ENCODE data around the gene BECN2. TPM values are rescaled to one million over a fixed set of nuclear protein-coding genes. Genes with fewer than 3 reads are reported as not detected.
"Not testable (repeated sequence)": the region's sequence is repeated elsewhere in the genome, so short reads cannot be mapped to it uniquely, and the experiment has no call there.

The BECN2 gene
- total and polyA plus RNA-seq, 2 donors: not detected

- no peak for DNase-seq (ENCODE audit: extremely low spot score)
- H3K4me3 ChIP-seq (ENCODE audit: low read depth, low read length): no peak overlapping the region
- H3K36me3 ChIP-seq (ENCODE audit: insufficient read depth): no peaks in the 10 kb centered on the region
- H3K27ac ChIP-seq (ENCODE audit: low read depth): no peak overlapping the region
- WGBS: 66% methylated on average over 6 of the region's 6 CpGs
- H3K4me1 ChIP-seq (ENCODE audit: insufficient read depth): no peaks in the 10 kb centered on the region
These were observed 10.2 kb upstream of the BECN2 start for GRCh38 chr1:241947354-241947753.

GRCh38 chr1:241950390-241950789 is 7.2 kb upstream of the BECN2 start:
- H3K4me3 ChIP-seq (ENCODE audit: low read depth, low read length): no peak overlapping the region
- 35% methylated on average over 5 of the region's 5 CpGs for WGBS
- H3K36me3 ChIP-seq (ENCODE audit: insufficient read depth): no peaks in the 10 kb centered on the region
- H3K4me1 ChIP-seq (ENCODE audit: insufficient read depth): no peaks in the 10 kb centered on the region
- H3K27ac ChIP-seq (ENCODE audit: low read depth): no peak overlapping the region
- DNase-seq (ENCODE audit: extremely low spot score): no peak

- 83% methylated on average over 2 of the region's 2 CpGs for WGBS
- H3K36me3 ChIP-seq (ENCODE audit: insufficient read depth): no peaks in the 10 kb centered on the region
- H3K4me1 ChIP-seq (ENCODE audit: insufficient read depth): no peaks in the 10 kb centered on the region
- no peak overlapping the region for H3K4me3 ChIP-seq (ENCODE audit: low read depth, low read length)
- no peak for DNase-seq (ENCODE audit: extremely low spot score)
- no peak overlapping the region for H3K27ac ChIP-seq (ENCODE audit: low read depth)
These were observed 4.6 kb downstream of the BECN2 start for GRCh38 chr1:241962153-241962552.

GRCh38 chr1:241963722-241964121 is 6.2 kb downstream of the BECN2 start:
- no peak overlapping the region for H3K27ac ChIP-seq (ENCODE audit: low read depth)
- H3K4me1 ChIP-seq (ENCODE audit: insufficient read depth): no peaks in the 10 kb centered on the region
- no peaks in the 10 kb centered on the region for H3K36me3 ChIP-seq (ENCODE audit: insufficient read depth)
- H3K4me3 ChIP-seq (ENCODE audit: low read depth, low read length): no peak overlapping the region
- DNase-seq (ENCODE audit: extremely low spot score): no peak

- Histone ChIP-seq H3K27ac (ENCODE audit: low read depth) (no peak overlapping the region), H3K36me3 (ENCODE audit: insufficient read depth) (no peaks in the 10 kb centered on the region), H3K4me3 (ENCODE audit: low read depth, low read length) (no peak overlapping the region), H3K4me1 (ENCODE audit: insufficient read depth) (no peaks in the 10 kb centered on the region)
- DNase-seq (ENCODE audit: extremely low spot score): no peak
- 76% methylated on average over 8 of the region's 8 CpGs for WGBS
These were observed 7.1 kb downstream of the BECN2 start for GRCh38 chr1:241964550-241965282.

GRCh38 chr1:241968611-241969010 is 11.0 kb downstream of the BECN2 start:
- Histone ChIP-seq H3K36me3 (ENCODE audit: insufficient read depth) (no peaks in the 10 kb centered on the region), H3K4me1 (ENCODE audit: insufficient read depth) (no peaks in the 10 kb centered on the region), H3K4me3 (ENCODE audit: low read depth, low read length) (no peak overlapping the region), H3K27ac (ENCODE audit: low read depth) (no peak overlapping the region)
- WGBS: 61% methylated on average over 4 of the region's 4 CpGs
- no peak for DNase-seq (ENCODE audit: extremely low spot score)

- WGBS: 50% methylated on average over 6 of the region's 6 CpGs
- no peaks in the 10 kb centered on the region for H3K36me3 ChIP-seq (ENCODE audit: insufficient read depth)
- H3K27ac ChIP-seq (ENCODE audit: low read depth): no peak overlapping the region
- no peak for DNase-seq (ENCODE audit: extremely low spot score)
- no peak overlapping the region for H3K4me3 ChIP-seq (ENCODE audit: low read depth, low read length)
- no peaks in the 10 kb centered on the region for H3K4me1 ChIP-seq (ENCODE audit: insufficient read depth)
These were observed 15.3 kb downstream of the BECN2 start for GRCh38 chr1:241972703-241973369.

- 61% methylated on average over 6 of the region's 6 CpGs for WGBS
- Histone ChIP-seq H3K4me1 (ENCODE audit: insufficient read depth) (no peaks in the 10 kb centered on the region), H3K4me3 (ENCODE audit: low read depth, low read length) (no peak overlapping the region), H3K27ac (ENCODE audit: low read depth) (no peak overlapping the region), H3K36me3 (ENCODE audit: insufficient read depth) (no peaks in the 10 kb centered on the region)
- DNase-seq (ENCODE audit: extremely low spot score): no peak
These were observed 18.7 kb downstream of the BECN2 start for GRCh38 chr1:241976229-241976628.

- Histone ChIP-seq H3K4me1 (ENCODE audit: insufficient read depth) (no peaks in the 10 kb centered on the region), H3K27ac (ENCODE audit: low read depth) (no peak overlapping the region), H3K36me3 (ENCODE audit: insufficient read depth) (no peaks in the 10 kb centered on the region), H3K4me3 (ENCODE audit: low read depth, low read length) (no peak overlapping the region)
- WGBS: 92% methylated on average over 18 of the region's 18 CpGs
- no peak for DNase-seq (ENCODE audit: extremely low spot score)
These were observed 21.5 kb downstream of the BECN2 start for GRCh38 chr1:241979071-241979470.

GRCh38 chr1:241979926-241980325 is 22.4 kb downstream of the BECN2 start:
- Histone ChIP-seq H3K36me3 (ENCODE audit: insufficient read depth) (no peaks in the 10 kb centered on the region), H3K4me1 (ENCODE audit: insufficient read depth) (no peaks in the 10 kb centered on the region), H3K4me3 (ENCODE audit: low read depth, low read length) (no peak overlapping the region), H3K27ac (ENCODE audit: low read depth) (no peak overlapping the region)
- DNase-seq (ENCODE audit: extremely low spot score): no peak
- 81% methylated on average over 1 of the region's 1 CpG for WGBS

- H3K27ac ChIP-seq (ENCODE audit: low read depth): no peak overlapping the region
- no peak for DNase-seq (ENCODE audit: extremely low spot score)
- H3K4me1 ChIP-seq (ENCODE audit: insufficient read depth): no peaks in the 10 kb centered on the region
- no peaks in the 10 kb centered on the region for H3K36me3 ChIP-seq (ENCODE audit: insufficient read depth)
- no peak overlapping the region for H3K4me3 ChIP-seq (ENCODE audit: low read depth, low read length)
- WGBS: 81% methylated on average over 10 of the region's 10 CpGs
These were observed 28.2 kb downstream of the BECN2 start for GRCh38 chr1:241985787-241986186.

- H3K36me3 ChIP-seq (ENCODE audit: insufficient read depth): not testable (repeated sequence)
These were observed 30.9 kb downstream of the BECN2 start for GRCh38 chr1:241988389-241988930.

GRCh38 chr1:241990040-241990439 is 32.5 kb downstream of the BECN2 start:
- Histone ChIP-seq H3K27ac (ENCODE audit: low read depth) (no peak overlapping the region), H3K4me1 (ENCODE audit: insufficient read depth) (no peaks in the 10 kb centered on the region), H3K36me3 (ENCODE audit: insufficient read depth) (no peaks in the 10 kb centered on the region), H3K4me3 (ENCODE audit: low read depth, low read length) (no peak overlapping the region)
- 33% methylated on average over 10 of the region's 10 CpGs for WGBS
- DNase-seq (ENCODE audit: extremely low spot score): no peak

More at GRCh38 chr1:241988389-241988930, 30.9 kb downstream of the BECN2 start:
- DNase-seq (ENCODE audit: extremely low spot score); H3K4me3 ChIP-seq (ENCODE audit: low read depth, low read length); H3K27ac ChIP-seq (ENCODE audit: low read depth); H3K4me1 ChIP-seq (ENCODE audit: insufficient read depth): not testable (repeated sequence)
- 40% methylated on average over 10 of the region's 10 CpGs for WGBS

GRCh38 chr1:241992734-241993133 is 35.2 kb downstream of the BECN2 start:
- 84% methylated on average over 5 of the region's 5 CpGs for WGBS
- no peaks in the 10 kb centered on the region for H3K4me1 ChIP-seq (ENCODE audit: insufficient read depth)
- DNase-seq (ENCODE audit: extremely low spot score): no peak
- H3K4me3 ChIP-seq (ENCODE audit: low read depth, low read length): no peak overlapping the region
- H3K36me3 ChIP-seq (ENCODE audit: insufficient read depth): no peaks in the 10 kb centered on the region
- H3K27ac ChIP-seq (ENCODE audit: low read depth): no peak overlapping the region

All from urinary bladder (tissue), 4 donors.